K562 (cell line): ENCODE measurements around the gene MYLK2. TPM values are rescaled to one million over a fixed set of nuclear protein-coding genes. Genes with fewer than 3 reads are reported as not detected.
A peak's percentile ranks its signal among the peaks of the same experiment; 100 is the strongest.
"Not testable (repeated sequence)": the region's sequence is repeated elsewhere in the genome, so short reads cannot be mapped to it uniquely, and the experiment has no call there.

Source experiments
- ATAC-seq: fragments of 200-7000 bp; cut with Tn5 transposase; 3 replicates; pipeline ENCODE4 v1.9.1; 2020; ENCODE audit warnings: moderate library complexity
- BruUV-seq: library from RNA; stranded (reverse); fragments of 400-500 nt; replicated peaks from 2 replicates; lab custom pipeline; 2021; lab: Mats Ljungman, UMichigan
- CTCF ChIA-PET: fragments of 300-600 bp; formaldehyde crosslinking; extraction: SDS; loops from one replicate; lab custom pipeline; 2021; ENCODE audit warnings: low intra/inter-chr PET ratio; lab: Yijun Ruan, JAX
- POLR2A ChIA-PET: fragments of 300-600, 350-650 bp; sonication (Branson Sonifier 250); formaldehyde crosslinking; extraction: SDS; loops from one replicate; lab custom pipeline; 2021; ENCODE audit warnings: antibody characterized with exemption, inconsistent platforms; lab: Yijun Ruan, JAX
- DNase-seq, 4 experiments: peaks; one replicate each; pipeline versions ENCODE4 v3.0.0 to v3.0.0-alpha.2; 2011 to 2018; ENCODE audit warnings: low spot score in 3 of 4, mixed read lengths in 3 of 4; ENCODE audit errors: extremely low read depth in 1 of 4
- FAIRE-seq: peaks from 2 replicates; lab custom pipeline; 2011; peaks lifted over from hg19 to GRCh38; lab: Jason Lieb, UNC
- H2AFZ ChIP-seq: 2 replicates; pipeline ENCODE4 v1.6.0; 2011; ENCODE audit warnings: low read depth, low read length, control low read depth, inconsistent platforms
- H3K27ac ChIP-seq: fragments of 200-600 bp; 3 replicates; pipeline ENCODE4 v1.8.0; 2011; ENCODE audit warnings: low read depth, mild to moderate bottlenecking, control low read depth, inconsistent platforms, low read length, moderate library complexity, mixed read lengths; ENCODE audit errors: extremely low read depth
- H3K27me3 ChIP-seq, 2 experiments: fragments of 300-600 bp in 1 of 2; 2 replicates in 1 of 2; 3 replicates in 1 of 2; pipeline versions ENCODE4 v1.6.0 to v1.8.0; 2011; ENCODE audit warnings: inconsistent platforms in 2 of 2, low read length in 2 of 2, mild to moderate bottlenecking in 1 of 2, mixed read lengths in 1 of 2, moderate library complexity in 1 of 2; ENCODE audit not compliant: control insufficient read depth in 2 of 2, insufficient read depth in 2 of 2
- H3K36me3 ChIP-seq: fragments of 300-600 bp; 3 replicates; pipeline ENCODE4 v1.8.0; 2011; ENCODE audit warnings: mild to moderate bottlenecking, low read length, inconsistent platforms; ENCODE audit not compliant: control insufficient read depth, insufficient read depth
- H3K4me1 ChIP-seq, 2 experiments: fragments of 200-600 bp in 1 of 2; replicated peaks in 1 of 2; 2 replicates in 1 of 2; 3 replicates in 1 of 2; pipeline versions ENCODE4 v1.5.1 to v1.8.0; 2011; ENCODE audit warnings: inconsistent platforms in 2 of 2, low read length in 2 of 2, mild to moderate bottlenecking in 1 of 2, mixed read lengths in 1 of 2, moderate library complexity in 1 of 2; ENCODE audit not compliant: control insufficient read depth in 2 of 2, insufficient read depth in 2 of 2
- H3K4me2 ChIP-seq: 2 replicates; pipeline ENCODE4 v1.6.1; 2011; ENCODE audit warnings: low read length, control low read depth, inconsistent platforms, mixed read lengths; ENCODE audit not compliant: insufficient read depth
- H3K4me3 ChIP-seq: fragments of 200-600 bp; sonication (generic), shearing (Covaris generic); 2 replicates; pipeline ENCODE4 v1.5.1; 2016; ENCODE audit warnings: control low read depth, inconsistent platforms
- H3K79me2 ChIP-seq: fragments of 200-600 bp; 3 replicates; pipeline ENCODE4 v1.8.0; 2011; ENCODE audit warnings: low read length, inconsistent platforms; ENCODE audit not compliant: control insufficient read depth, insufficient read depth
- H3K9ac ChIP-seq, 2 experiments: 2 replicates each; pipeline versions ENCODE4 v1.6.0 to v1.6.1; 2011; ENCODE audit warnings: low read depth in 2 of 2, low read length in 2 of 2, control low read depth in 1 of 2, inconsistent platforms in 1 of 2, mild to moderate bottlenecking in 1 of 2, mixed read lengths in 1 of 2; ENCODE audit not compliant: insufficient read depth in 1 of 2
- H3K9me1 ChIP-seq: one replicate; pipeline ENCODE4 v1.6.0; 2011; ENCODE audit warnings: inconsistent platforms, mild to moderate bottlenecking, low read length, moderate library complexity; ENCODE audit not compliant: control insufficient read depth, insufficient read depth
- H3K9me3 ChIP-seq: replicated peaks from 2 replicates; pipeline ENCODE4 v1.5.1; 2011; ENCODE audit warnings: low read depth, low read length, inconsistent platforms; ENCODE audit not compliant: control insufficient read depth, insufficient read depth
- H4K20me1 ChIP-seq: replicated peaks from 2 replicates; pipeline ENCODE4 v1.6.1; 2011; ENCODE audit warnings: low read length, inconsistent platforms, mixed read lengths; ENCODE audit not compliant: control insufficient read depth, insufficient read depth
- MTA3 ChIP-seq: fragments of 450-650 bp; formaldehyde crosslinking; IDR thresholded peaks from 2 replicates; pipeline ENCODE4 v1.6.1; 2017; ENCODE audit warnings: mild to moderate bottlenecking, borderline replicate concordance
- PTBP1 ChIP-seq: fragments of 200-400 bp; formaldehyde crosslinking; IDR thresholded peaks from 2 replicates; pipeline ENCODE4 v1.6.1; 2017; ENCODE audit warnings: low read depth, low read length
- TEAD4 ChIP-seq, 2 experiments: sonication (generic) in 1 of 2; formaldehyde crosslinking in 1 of 2; IDR thresholded peaks; 2 replicates each; pipeline versions ENCODE4 v1.6.1 to v1.8.0; 2012 to 2022; ENCODE audit warnings: borderline replicate concordance in 1 of 2, inconsistent platforms in 1 of 2, low read length in 1 of 2, mild to moderate bottlenecking in 1 of 2, missing genetic modification reagents in 1 of 2
- WGBS: fragments of 100-300 bp; shearing (Covaris generic); methylation state at CpG from one replicate; pipeline ENCODE4 v1.1.6; 2016; ENCODE audit warnings: low coverage, mixed read lengths; ENCODE audit not compliant: insufficient coverage; ENCODE audit errors: missing lambda C conversion rate; 5-methylcytosine and 5-hydroxymethylcytosine counted together
- in situ Hi-C: fragments of 300-500 bp; cut with MboI; formaldehyde crosslinking; loops from 4 replicates; pipeline ENCODE4 v1.15.0; 2018; ENCODE audit warnings: inconsistent platforms, mixed read lengths
- intact Hi-C: fragments of 100-400 bp; cut with micrococcal nuclease; formaldehyde crosslinking; loops from 2 replicates; pipeline ENCODE4 v1.14.2; 2022
- polyA plus RNA-seq, 8 experiments: library from polyadenylated mRNA; depleted of rRNA in 4 of 8; stranded (reverse) in 5 of 8; unstranded in 3 of 8; fragments of >200 nt; fragmentation: Nextera tagmentation in 2 of 8; fragmentation: Illumina TruSeq in 1 of 8; extraction: Ambion mirVana in 2 of 8; extraction: Trizol in 1 of 8; gene quantifications; 2 replicates each; pipeline versions ENCODE4 v1.2.1 to v1.2.3, GENCODE V29; 2011 to 2014; ENCODE audit warnings: inconsistent platforms in 1 of 8, missing spikeins in 1 of 8
- total RNA-seq, 7 experiments: library from RNA; depleted of rRNA in 6 of 7; stranded (reverse); fragments of >200 nt in 6 of 7; fragmentation: Illumina TruSeq in 2 of 7; extraction: Trizol in 2 of 7; gene quantifications; 2 replicates each; pipeline versions ENCODE4 v1.2.1 to v1.2.3, GENCODE V29; 2011 to 2021; ENCODE audit warnings: low replicate concordance in 1 of 7
- TF ChIP-seq, protein P1 (sequence below): fragments of 250-450 bp; sonication (Bioruptor Pico); IDR thresholded peaks from 2 replicates; pipeline ENCODE4 v1.5.0; 2020; ENCODE audit warnings: mild to moderate bottlenecking, borderline replicate concordance
- TF ChIP-seq, protein P2 (sequence below): sonication (generic); formaldehyde crosslinking; IDR thresholded peaks from 2 replicates; pipeline ENCODE4 v1.8.1; 2023; ENCODE audit warnings: mild to moderate bottlenecking, missing genetic modification reagents

The MYLK2 gene
- total and polyA plus RNA-seq, 9 of the 15 experiments (the other 6 are each of a cell fraction or from before 2014, with no cell fraction given) = 0.07 to 0.53 (median 0.18) TPM; not detected in 2

DNA sequence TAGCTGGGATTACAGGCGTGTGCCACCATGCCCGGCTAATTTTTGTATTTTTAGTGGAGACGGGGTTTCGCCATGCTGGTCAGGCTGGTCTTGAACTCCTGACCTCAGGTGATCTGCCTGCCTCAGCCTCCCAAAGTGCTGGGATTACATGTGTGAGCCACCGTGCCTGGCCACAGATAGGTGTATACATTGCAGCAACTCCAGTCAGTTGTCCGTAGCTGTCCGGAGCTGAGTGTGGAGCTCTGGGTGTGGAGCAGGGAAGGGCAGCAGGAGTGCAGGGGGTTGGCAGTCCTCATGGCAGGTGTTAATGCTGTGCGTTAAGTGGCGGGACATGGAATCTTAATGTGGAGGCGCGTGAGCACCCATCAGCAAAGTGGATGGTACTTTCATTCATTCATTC lies 8.9 kb downstream of the MYLK2 start:
- not testable (repeated sequence) for BruUV-seq, ATAC-seq, FAIRE-seq, H3K36me3 ChIP-seq, DNase-seq, H3K79me2 ChIP-seq, H3K27ac ChIP-seq, H3K4me3 ChIP-seq, H3K4me1 ChIP-seq, H4K20me1 ChIP-seq, H3K9me3 ChIP-seq, H3K9me1 ChIP-seq, H2AFZ ChIP-seq, H3K4me2 ChIP-seq, H3K9ac ChIP-seq
- ChIA-PET CTCF (interaction anchor here (1.6 kb wide), 1 partner anchor 18 kb away, joined by 3 read pairs; no protein-coding TSS in a partner anchor), POLR2A (interaction anchor here (0.6 kb wide), 1 partner anchor 291 kb away, joined by 3 read pairs; no protein-coding TSS in a partner anchor)
- in situ Hi-C loops (loop anchor here (25.0 kb wide), 1 partner anchor 834 kb away; the partner anchor contains the start of gene C20orf203), intact Hi-C loops (loop anchor here (10.0 kb wide), 2 partner anchors 207 to 827 kb away; no protein-coding TSS in a partner anchor)
- 57% methylated on average over 11 of the region's 11 CpGs for WGBS
- peaks cover 11 to 16% of the 10 kb centered on the region in 2 experiments; a peak in 3 of 5 replicates for H3K27me3 ChIP-seq

DNA sequence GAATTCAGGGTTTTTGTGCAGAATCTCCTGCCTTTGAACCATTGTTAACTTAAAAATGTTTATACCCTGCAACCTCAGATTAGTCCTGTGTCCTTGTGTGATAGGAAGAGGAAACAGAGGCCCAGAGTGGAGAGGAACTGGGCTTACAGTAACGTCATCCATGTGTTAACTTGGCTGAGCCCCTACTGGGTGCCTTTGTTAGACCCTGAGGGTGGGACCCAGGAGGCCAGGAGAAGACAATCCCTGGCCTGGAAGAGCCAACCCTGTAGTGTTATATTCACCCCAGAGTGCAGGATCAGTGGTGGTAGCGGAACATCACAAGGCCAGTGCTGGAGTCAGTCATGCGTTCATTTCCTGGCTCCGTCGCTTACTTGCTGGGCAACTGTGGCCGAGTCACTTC lies 10.6 kb downstream of the MYLK2 start:
- DNase-seq (no peak), ATAC-seq (no peak), FAIRE-seq (no peak)
- Histone ChIP-seq H3K9ac (no peak overlapping the region), H3K4me3 (no peak overlapping the region), H4K20me1 (0 out of 2 replicates have a peak, but pooled peaks cover 4% of the 10 kb centered on the region), H2AFZ (0 out of 2 replicates have a peak overlapping the region, but pooled peaks have one; percentile 17), H3K4me2 (no peak overlapping the region), H3K27ac (no peak overlapping the region), H3K9me3 (no peaks in the 10 kb centered on the region), H3K79me2 (no peaks in the 10 kb centered on the region), H3K4me1 (peaks cover 0 to 17% of the 10 kb centered on the region in 2 experiments; a peak in 3 of 5 replicates), H3K9me1 (no peaks in the 10 kb centered on the region), H3K27me3 (peaks cover 11 to 16% of the 10 kb centered on the region in 2 experiments; a peak in 3 of 5 replicates), H3K36me3 (no peaks in the 10 kb centered on the region)
- BruUV-seq = no TSS peak
- 69% methylated on average over 6 of the region's 6 CpGs for WGBS
- CTCF ChIA-PET = interaction anchor here (0.6 kb wide), 1 partner anchor 1028 kb away, joined by 3 read pairs; no protein-coding TSS in a partner anchor
- intact Hi-C loops = loop anchor here (5.0 to 10.0 kb wide), 3 partner anchors 102 to 825 kb away; no protein-coding TSS in a partner anchor
- in situ Hi-C loops = loop anchor here (25.0 kb wide), 1 partner anchor 833 kb away; the partner anchor contains the start of gene C20orf203
- TF ChIP-seq, protein P1, sequence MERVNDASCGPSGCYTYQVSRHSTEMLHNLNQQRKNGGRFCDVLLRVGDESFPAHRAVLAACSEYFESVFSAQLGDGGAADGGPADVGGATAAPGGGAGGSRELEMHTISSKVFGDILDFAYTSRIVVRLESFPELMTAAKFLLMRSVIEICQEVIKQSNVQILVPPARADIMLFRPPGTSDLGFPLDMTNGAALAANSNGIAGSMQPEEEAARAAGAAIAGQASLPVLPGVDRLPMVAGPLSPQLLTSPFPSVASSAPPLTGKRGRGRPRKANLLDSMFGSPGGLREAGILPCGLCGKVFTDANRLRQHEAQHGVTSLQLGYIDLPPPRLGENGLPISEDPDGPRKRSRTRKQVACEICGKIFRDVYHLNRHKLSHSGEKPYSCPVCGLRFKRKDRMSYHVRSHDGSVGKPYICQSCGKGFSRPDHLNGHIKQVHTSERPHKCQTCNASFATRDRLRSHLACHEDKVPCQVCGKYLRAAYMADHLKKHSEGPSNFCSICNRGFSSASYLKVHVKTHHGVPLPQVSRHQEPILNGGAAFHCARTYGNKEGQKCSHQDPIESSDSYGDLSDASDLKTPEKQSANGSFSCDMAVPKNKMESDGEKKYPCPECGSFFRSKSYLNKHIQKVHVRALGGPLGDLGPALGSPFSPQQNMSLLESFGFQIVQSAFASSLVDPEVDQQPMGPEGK (CRISPR knock-in tag) = no peak
- no peak for TF ChIP-seq PTBP1
- no peak for TF ChIP-seq TEAD4 (IDR thresholded peaks at IDR 0.05; ENCODE audit: low read length)
- TF ChIP-seq TEAD4 (CRISPR knock-in tag; IDR thresholded peaks at IDR 0.05; ENCODE audit: borderline replicate concordance) = no peak
- no peak for TF ChIP-seq MTA3
- TF ChIP-seq, protein P2, sequence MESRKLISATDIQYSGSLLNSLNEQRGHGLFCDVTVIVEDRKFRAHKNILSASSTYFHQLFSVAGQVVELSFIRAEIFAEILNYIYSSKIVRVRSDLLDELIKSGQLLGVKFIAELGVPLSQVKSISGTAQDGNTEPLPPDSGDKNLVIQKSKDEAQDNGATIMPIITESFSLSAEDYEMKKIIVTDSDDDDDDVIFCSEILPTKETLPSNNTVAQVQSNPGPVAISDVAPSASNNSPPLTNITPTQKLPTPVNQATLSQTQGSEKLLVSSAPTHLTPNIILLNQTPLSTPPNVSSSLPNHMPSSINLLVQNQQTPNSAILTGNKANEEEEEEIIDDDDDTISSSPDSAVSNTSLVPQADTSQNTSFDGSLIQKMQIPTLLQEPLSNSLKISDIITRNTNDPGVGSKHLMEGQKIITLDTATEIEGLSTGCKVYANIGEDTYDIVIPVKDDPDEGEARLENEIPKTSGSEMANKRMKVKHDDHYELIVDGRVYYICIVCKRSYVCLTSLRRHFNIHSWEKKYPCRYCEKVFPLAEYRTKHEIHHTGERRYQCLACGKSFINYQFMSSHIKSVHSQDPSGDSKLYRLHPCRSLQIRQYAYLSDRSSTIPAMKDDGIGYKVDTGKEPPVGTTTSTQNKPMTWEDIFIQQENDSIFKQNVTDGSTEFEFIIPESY (CRISPR knock-in tag) = 0 out of 2 replicates have a peak, but pooled peaks have one; percentile 17
- POLR2A ChIA-PET = interaction anchor here (1.1 kb wide), 1 partner anchor 196 kb away, joined by 3 read pairs; no protein-coding TSS in a partner anchor
